Natural killer cell (primary cell): Measurements from ENCODE around the gene SYVN1. TPM values are rescaled to one million over a fixed set of nuclear protein-coding genes. Genes with fewer than 3 reads are reported as not detected.

Source experiments
- ATAC-seq, 3 donors: fragments of 150-1000 bp in 2 of 3; fragments of 200-7000 bp in 1 of 3; cut with Tn5 transposase; 1 replicate in 1 of 3; 2 replicates in 2 of 3; pipeline ENCODE4 v1.10.0; 2021; ENCODE audit warnings: mild to moderate bottlenecking in 2 of 3, moderate library complexity in 2 of 3
- DNase-seq, 2 donors: peaks; one replicate each; pipeline versions ENCODE4 v3.0.0 to v3.0.0-alpha.2; 2013 to 2021; ENCODE audit warnings: mixed read lengths in 1 of 2
- H3K27ac ChIP-seq: one replicate; pipeline ENCODE4 v1.5.1; 2013; ENCODE audit warnings: mild to moderate bottlenecking, low read length
- H3K27me3 ChIP-seq: one replicate; pipeline ENCODE4 v1.6.1; 2013; ENCODE audit warnings: low read length; ENCODE audit not compliant: control insufficient read depth, insufficient read depth
- H3K36me3 ChIP-seq: one replicate; pipeline ENCODE4 v1.6.1; 2013; ENCODE audit warnings: low read length; ENCODE audit not compliant: control insufficient read depth, insufficient read depth
- H3K4me1 ChIP-seq: one replicate; pipeline ENCODE4 v1.6.1; 2013; ENCODE audit warnings: low read length; ENCODE audit not compliant: control insufficient read depth, insufficient read depth
- H3K4me3 ChIP-seq: one replicate; pipeline ENCODE4 v1.5.1; 2013; ENCODE audit warnings: low read length
- H3K9me3 ChIP-seq: one replicate; pipeline ENCODE4 v1.6.1; 2013; ENCODE audit warnings: low read length; ENCODE audit not compliant: control insufficient read depth, insufficient read depth
- H3K27ac Mint-ChIP-seq, 2 donors: one replicate each; pipeline ENCODE4 v1.8.0; 2022; ENCODE audit warnings: mild to moderate bottlenecking in 2 of 2, mixed read lengths in 2 of 2, moderate library complexity in 1 of 2
- H3K27me3 Mint-ChIP-seq, 2 donors: one replicate each; pipeline ENCODE4 v1.8.0; 2022; ENCODE audit warnings: low read depth in 2 of 2, mixed read lengths in 2 of 2
- H3K36me3 Mint-ChIP-seq: one replicate; pipeline ENCODE4 v1.8.0; 2022; ENCODE audit warnings: mixed read lengths
- H3K4me1 Mint-ChIP-seq, 2 donors: one replicate each; pipeline ENCODE4 v1.8.0; 2022; ENCODE audit warnings: mixed read lengths in 2 of 2
- H3K4me3 Mint-ChIP-seq: one replicate; pipeline ENCODE4 v1.8.0; 2022; ENCODE audit warnings: mild to moderate bottlenecking, moderate library complexity, mixed read lengths
- H3K9me3 Mint-ChIP-seq, 2 donors: one replicate each; pipeline ENCODE4 v1.8.0; 2022; ENCODE audit warnings: mixed read lengths in 2 of 2
- WGBS: methylation state at CpG from one replicate; pipeline ENCODE4 v1.1.7; 2013; ENCODE audit warnings: missing lambda C conversion rate; ENCODE audit not compliant: insufficient coverage; 5-methylcytosine and 5-hydroxymethylcytosine counted together
- intact Hi-C: fragments of 100-400 bp; cut with micrococcal nuclease; formaldehyde crosslinking; loops from one replicate; pipeline ENCODE4 v1.14.2; 2022
- total RNA-seq, 4 donors: library from RNA; stranded (reverse); fragments of 120-200 nt in 1 of 4; gene quantifications; one replicate each; pipeline versions ENCODE4 v1.2.3 to v1.2.4, GENCODE V29; 2013 to 2022
- TF ChIP-seq, protein P1 (sequence below): fragments of 200-600 bp; IDR thresholded peaks from one replicate; pipeline ENCODE4 v1.8.0; 2022; ENCODE audit warnings: antibody characterized with exemption

SYVN1 gene
- total RNA-seq, 3 donors from 2014 or later (not counting 1 experiment from before 2014, with no cell fraction given): 72.9 to 109 (median 90.2) TPM

DNA sequence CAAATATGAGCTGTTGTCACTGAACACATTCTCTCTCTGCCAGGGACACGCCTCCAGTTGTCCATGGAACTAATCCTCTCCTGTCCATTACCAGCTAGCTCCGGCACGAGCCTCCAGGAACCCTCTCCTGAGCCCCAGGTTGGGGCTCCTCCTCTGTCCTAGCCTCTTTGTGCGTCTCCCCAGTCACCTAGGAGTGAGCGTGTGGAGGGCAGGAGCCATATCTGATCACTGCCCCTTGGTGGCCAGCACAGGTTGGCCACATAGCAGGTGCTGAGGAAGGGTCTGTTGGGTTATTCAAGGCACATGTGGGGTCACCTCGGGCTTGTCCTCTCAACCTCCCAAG lies 2.5 kb downstream of the SYVN1 start:
- Mint-ChIP-seq H3K4me1 (peaks cover 32 to 52% of the 10 kb centered on the region in 2 donors), H3K36me3 (no peaks in the 10 kb centered on the region), H3K27me3 (no peaks in the 10 kb centered on the region), H3K27ac (peak overlapping the region in 1 of 2 donors; percentile 99), H3K9me3 (no peaks in the 10 kb centered on the region), H3K4me3 (no peak overlapping the region)
- Histone ChIP-seq H3K27me3 (no peaks in the 10 kb centered on the region), H3K4me1 (peaks cover 53% of the 10 kb centered on the region), H3K27ac (peak overlapping the region; percentile 6), H3K9me3 (no peaks in the 10 kb centered on the region), H3K4me3 (peak overlapping the region; percentile 6), H3K36me3 (peaks cover 57% of the 10 kb centered on the region)
- TF ChIP-seq, protein P1, sequence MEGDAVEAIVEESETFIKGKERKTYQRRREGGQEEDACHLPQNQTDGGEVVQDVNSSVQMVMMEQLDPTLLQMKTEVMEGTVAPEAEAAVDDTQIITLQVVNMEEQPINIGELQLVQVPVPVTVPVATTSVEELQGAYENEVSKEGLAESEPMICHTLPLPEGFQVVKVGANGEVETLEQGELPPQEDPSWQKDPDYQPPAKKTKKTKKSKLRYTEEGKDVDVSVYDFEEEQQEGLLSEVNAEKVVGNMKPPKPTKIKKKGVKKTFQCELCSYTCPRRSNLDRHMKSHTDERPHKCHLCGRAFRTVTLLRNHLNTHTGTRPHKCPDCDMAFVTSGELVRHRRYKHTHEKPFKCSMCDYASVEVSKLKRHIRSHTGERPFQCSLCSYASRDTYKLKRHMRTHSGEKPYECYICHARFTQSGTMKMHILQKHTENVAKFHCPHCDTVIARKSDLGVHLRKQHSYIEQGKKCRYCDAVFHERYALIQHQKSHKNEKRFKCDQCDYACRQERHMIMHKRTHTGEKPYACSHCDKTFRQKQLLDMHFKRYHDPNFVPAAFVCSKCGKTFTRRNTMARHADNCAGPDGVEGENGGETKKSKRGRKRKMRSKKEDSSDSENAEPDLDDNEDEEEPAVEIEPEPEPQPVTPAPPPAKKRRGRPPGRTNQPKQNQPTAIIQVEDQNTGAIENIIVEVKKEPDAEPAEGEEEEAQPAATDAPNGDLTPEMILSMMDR: no peak
- intact Hi-C loops: no loop called here
- WGBS: 75% methylated on average over 6 of the region's 6 CpGs
- DNase-seq: peak in 1 of 2 donors; percentile 4
- ATAC-seq: no peak

GRCh38 chr11:65131417-65131776 lies 2.9 kb downstream of the SYVN1 start:
- DNase-seq (peak in 1 of 2 donors; percentile 7), ATAC-seq (no peak)
- peaks cover 29 to 49% of the 10 kb centered on the region in 2 donors for H3K4me1 Mint-ChIP-seq
- no peaks in the 10 kb centered on the region for H3K9me3 Mint-ChIP-seq
- H3K27me3 Mint-ChIP-seq: no peaks in the 10 kb centered on the region
- Histone ChIP-seq H3K27me3 (no peaks in the 10 kb centered on the region), H3K9me3 (no peaks in the 10 kb centered on the region), H3K27ac (no peak overlapping the region), H3K4me3 (no peak overlapping the region), H3K4me1 (peaks cover 53% of the 10 kb centered on the region), H3K36me3 (peaks cover 62% of the 10 kb centered on the region)
- intact Hi-C loops: no loop called here
- H3K4me3 Mint-ChIP-seq: no peak overlapping the region
- H3K36me3 Mint-ChIP-seq: no peaks in the 10 kb centered on the region
- TF ChIP-seq, protein P1: no peak
- H3K27ac Mint-ChIP-seq: peak overlapping the region in 1 of 2 donors; percentile 30
- 66% methylated on average over 3 of the region's 3 CpGs for WGBS

- peaks cover 66% of the 10 kb centered on the region for H3K36me3 ChIP-seq
- no peak overlapping the region for H3K4me3 ChIP-seq
- Mint-ChIP-seq H3K27me3 (no peaks in the 10 kb centered on the region), H3K4me1 (peaks cover 23 to 43% of the 10 kb centered on the region in 2 donors), H3K36me3 (no peaks in the 10 kb centered on the region), H3K9me3 (no peaks in the 10 kb centered on the region), H3K27ac (peak overlapping the region in 1 of 2 donors; percentile 30), H3K4me3 (no peak overlapping the region)
- peaks cover 50% of the 10 kb centered on the region for H3K4me1 ChIP-seq
- H3K9me3 ChIP-seq: no peaks in the 10 kb centered on the region
- no peaks in the 10 kb centered on the region for H3K27me3 ChIP-seq
- H3K27ac ChIP-seq: no peak overlapping the region
- TF ChIP-seq, protein P1: no peak
- DNase-seq (no peak), ATAC-seq (no peak)
- 83% methylated on average over 19 of the region's 19 CpGs for WGBS
- intact Hi-C loops: no loop called here
Measured at GRCh38 chr11:65130631-65131416, 3.5 kb downstream of the SYVN1 start.
